Smooth muscle cell of the umbilical artery (primary cell): ENCODE data around the gene KRT82. TPM values are rescaled to one million over a fixed set of nuclear protein-coding genes. Genes with fewer than 3 reads are reported as not detected.

Experiments used
- total RNA-seq: library from RNA; depleted of rRNA; stranded (reverse); fragments of >200 nt; gene quantifications from 2 replicates; pipeline ENCODE4 v1.2.3, GENCODE V29; 2014

The KRT82 gene
- not detected in 2 replicates for total RNA-seq

GRCh38 chr12:52405922-52406385 lies at the start of gene KRT82:
Gene KRT82, minus strand, starts transcription at chr12:52406335. Its CDS starts 58 bp downstream, at chr12:52406277.

GRCh38 chr12:52452101-52452500 lies 46.0 kb upstream of the KRT82 start, which contains the start of gene KRT6B:
Gene KRT6B, minus strand, starts transcription at chr12:52452146. Its CDS starts 68 bp downstream, at chr12:52452078.

GRCh38 chr12:52434081-52434733 lies 28.1 kb upstream of the KRT82 start, which contains the start of gene KRT75:
Gene KRT75, minus strand, starts transcription at chr12:52434371. Its CDS starts 67 bp downstream, at chr12:52434304.

GRCh38 chr12:52385226-52385702 lies 20.9 kb downstream of the KRT82 start, which contains the start of gene KRT84:
Gene KRT84, minus strand, starts transcription at chr12:52385652. Its CDS starts 67 bp downstream, at chr12:52385585.

GRCh38 chr12:52366738-52367485 lies 39.2 kb downstream of the KRT82 start, which contains the start of gene KRT85:
Gene KRT85, minus strand, starts transcription at chr12:52367481. Its CDS starts 76 bp downstream, at chr12:52367405.

Other genes starting within 250 kb of the KRT82 start
- 0.30 and 0.83 TPM in 2 replicates for gene KRT80, start 214.3 kb downstream of the KRT82 start, total RNA-seq
- 1.8 and 2.1 TPM in 2 replicates for gene KRT7, start 173.1 kb downstream of the KRT82 start, total RNA-seq
- gene KRT86, start 131.7 kb downstream of the KRT82 start, total RNA-seq = 0.09 TPM in 1 of 2 replicates, not detected in the other
- not detected in 2 replicates for gene KRT81, start 114.8 kb downstream of the KRT82 start, total RNA-seq
- gene KRT83, start 84.9 kb downstream of the KRT82 start, total RNA-seq = not detected in 2 replicates
- not detected in 2 replicates for gene KRT85, start 38.9 kb downstream of the KRT82 start, total RNA-seq
- gene KRT84, start 20.7 kb downstream of the KRT82 start, total RNA-seq = not detected in 2 replicates
- gene KRT75, start 28.0 kb upstream of the KRT82 start, total RNA-seq = not detected in 2 replicates
- gene KRT6B, start 45.8 kb upstream of the KRT82 start, total RNA-seq = not detected in 2 replicates
- not detected in 2 replicates for gene KRT6C, start 67.5 kb upstream of the KRT82 start, total RNA-seq
- gene KRT6A, start 86.9 kb upstream of the KRT82 start, total RNA-seq = not detected in 2 replicates
- gene KRT5, start 114.1 kb upstream of the KRT82 start, total RNA-seq = 0.23 TPM in 1 of 2 replicates, not detected in the other
- gene KRT71, start 146.8 kb upstream of the KRT82 start, total RNA-seq = not detected in 2 replicates
- not detected in 2 replicates for gene KRT74, start 167.5 kb upstream of the KRT82 start, total RNA-seq
- not detected in 2 replicates for gene KRT72, start 195.1 kb upstream of the KRT82 start, total RNA-seq
- gene KRT73, start 212.2 kb upstream of the KRT82 start, total RNA-seq = not detected in 2 replicates
- gene KRT2, start 245.9 kb upstream of the KRT82 start, total RNA-seq = not detected in 2 replicates